ENCODE results near the gene IL21. TPM values are rescaled to one million over a fixed set of nuclear protein-coding genes. Genes with fewer than 3 reads are reported as not detected.

The IL21 gene
- total RNA-seq, 1 donor from 2014 or later = not detected

GRCh38 chr4:122616915-122617596 is 3.8 kb downstream of the IL21 start:
- H3K27me3 Mint-ChIP-seq (ENCODE audit: unreplicated experiment) = peaks cover 31% of the 10 kb centered on the region
- H3K4me1 Mint-ChIP-seq (ENCODE audit: unreplicated experiment) = no peaks in the 10 kb centered on the region
- TF ChIP-seq CTCF (IDR thresholded peaks at IDR 0.05) = no peak
- no peak overlapping the region for H3K27ac Mint-ChIP-seq (ENCODE audit: unreplicated experiment)
- H3K4me3 Mint-ChIP-seq (ENCODE audit: unreplicated experiment) = no peak overlapping the region
- no peaks in the 10 kb centered on the region for H3K9me3 Mint-ChIP-seq (ENCODE audit: unreplicated experiment)
- no peak for DNase-seq (ENCODE audit: extremely low spot score, unreplicated experiment)
- no peaks in the 10 kb centered on the region for H3K36me3 Mint-ChIP-seq (ENCODE audit: unreplicated experiment)

GRCh38 chr4:122614621-122615020 is 6.2 kb downstream of the IL21 start:
- DNase-seq (ENCODE audit: extremely low spot score, unreplicated experiment) = no peak
- TF ChIP-seq CTCF (IDR thresholded peaks at IDR 0.05) = no peak
- H3K27me3 Mint-ChIP-seq (ENCODE audit: unreplicated experiment) = peaks cover 24% of the 10 kb centered on the region
- no peak overlapping the region for H3K4me3 Mint-ChIP-seq (ENCODE audit: unreplicated experiment)
- H3K27ac Mint-ChIP-seq (ENCODE audit: unreplicated experiment) = no peak overlapping the region
- no peaks in the 10 kb centered on the region for H3K4me1 Mint-ChIP-seq (ENCODE audit: unreplicated experiment)
- no peaks in the 10 kb centered on the region for H3K36me3 Mint-ChIP-seq (ENCODE audit: unreplicated experiment)
- H3K9me3 Mint-ChIP-seq (ENCODE audit: unreplicated experiment) = no peaks in the 10 kb centered on the region

GRCh38 chr4:122612540-122612939 is 8.3 kb downstream of the IL21 start:
- no peaks in the 10 kb centered on the region for H3K4me1 Mint-ChIP-seq (ENCODE audit: unreplicated experiment)
- TF ChIP-seq CTCF (IDR thresholded peaks at IDR 0.05) = no peak
- H3K27ac Mint-ChIP-seq (ENCODE audit: unreplicated experiment) = no peak overlapping the region
- no peaks in the 10 kb centered on the region for H3K9me3 Mint-ChIP-seq (ENCODE audit: unreplicated experiment)
- no peak for DNase-seq (ENCODE audit: extremely low spot score, unreplicated experiment)
- no peaks in the 10 kb centered on the region for H3K36me3 Mint-ChIP-seq (ENCODE audit: unreplicated experiment)
- peaks cover 19% of the 10 kb centered on the region for H3K27me3 Mint-ChIP-seq (ENCODE audit: unreplicated experiment)
- no peak overlapping the region for H3K4me3 Mint-ChIP-seq (ENCODE audit: unreplicated experiment)

- Mint-ChIP-seq H3K4me3 (ENCODE audit: unreplicated experiment) (no peak overlapping the region), H3K27ac (ENCODE audit: unreplicated experiment) (no peak overlapping the region), H3K4me1 (ENCODE audit: unreplicated experiment) (no peaks in the 10 kb centered on the region), H3K36me3 (ENCODE audit: unreplicated experiment) (no peaks in the 10 kb centered on the region), H3K27me3 (ENCODE audit: unreplicated experiment) (peaks cover 28% of the 10 kb centered on the region), H3K9me3 (ENCODE audit: unreplicated experiment) (no peaks in the 10 kb centered on the region)
- DNase-seq (ENCODE audit: extremely low spot score, unreplicated experiment) = no peak
- no peak for TF ChIP-seq CTCF (IDR thresholded peaks at IDR 0.05)
Observed at GRCh38 chr4:122606364-122607043, 14.4 kb downstream of the IL21 start.

GRCh38 chr4:122604146-122604545 is 16.7 kb downstream of the IL21 start:
- H3K27me3 Mint-ChIP-seq (ENCODE audit: unreplicated experiment) = peaks cover 38% of the 10 kb centered on the region

More at GRCh38 chr4:122604146-122604545, 16.7 kb downstream of the IL21 start:
- no peak overlapping the region for H3K4me3 Mint-ChIP-seq (ENCODE audit: unreplicated experiment)
- DNase-seq (ENCODE audit: extremely low spot score, unreplicated experiment) = no peak
- no peaks in the 10 kb centered on the region for H3K36me3 Mint-ChIP-seq (ENCODE audit: unreplicated experiment)
- no peaks in the 10 kb centered on the region for H3K4me1 Mint-ChIP-seq (ENCODE audit: unreplicated experiment)
- H3K9me3 Mint-ChIP-seq (ENCODE audit: unreplicated experiment) = no peaks in the 10 kb centered on the region
- TF ChIP-seq CTCF (IDR thresholded peaks at IDR 0.05) = no peak
- no peak overlapping the region for H3K27ac Mint-ChIP-seq (ENCODE audit: unreplicated experiment)
